ENCODE data around the gene N4BP2L2.
A peak's percentile ranks its signal among the peaks of the same experiment; 100 is the strongest.
"Not testable (repeated sequence)": the region's sequence is repeated elsewhere in the genome, so short reads cannot be mapped to it uniquely, and the experiment has no call there.

Gene N4BP2L2

DNA sequence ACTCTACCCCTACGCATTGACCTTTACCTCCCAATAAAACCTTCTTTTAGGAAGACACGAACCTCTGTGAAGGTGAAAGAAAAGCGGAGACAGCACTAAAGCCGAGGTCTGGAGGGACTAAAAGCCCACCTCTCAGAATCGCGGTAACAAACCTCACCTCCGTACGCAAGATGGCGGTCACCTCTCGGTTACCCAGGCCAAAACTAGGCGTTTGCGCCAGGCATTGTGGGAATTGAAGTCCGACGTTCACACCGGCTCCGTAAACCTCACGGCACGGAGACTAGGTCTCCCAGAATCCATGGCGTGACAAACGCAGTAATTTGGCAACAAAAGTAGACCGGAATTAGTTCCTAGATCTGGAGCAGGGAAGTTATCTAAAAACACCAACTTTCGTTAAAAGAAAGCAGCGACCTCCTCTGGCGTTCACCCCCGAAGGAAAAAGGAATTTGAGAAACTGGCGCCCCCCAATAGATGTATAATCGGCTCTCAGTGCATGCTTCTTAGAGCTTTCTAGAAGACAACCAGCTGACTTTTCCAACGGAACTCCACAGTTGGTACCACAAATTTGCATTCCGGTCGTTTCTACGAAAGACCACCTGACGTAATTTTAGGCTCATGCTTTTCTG, at the start of gene N4BP2L2:
N4BP2L2 (minus strand) TSS at position 175 of the 626 bp plus-strand sequence. CDS start 1,768 bp downstream, outside the sequence.
- DNase-seq (ENCODE audit: low read depth in 2 of 2), result peak; percentile 76 to 80

DNA sequence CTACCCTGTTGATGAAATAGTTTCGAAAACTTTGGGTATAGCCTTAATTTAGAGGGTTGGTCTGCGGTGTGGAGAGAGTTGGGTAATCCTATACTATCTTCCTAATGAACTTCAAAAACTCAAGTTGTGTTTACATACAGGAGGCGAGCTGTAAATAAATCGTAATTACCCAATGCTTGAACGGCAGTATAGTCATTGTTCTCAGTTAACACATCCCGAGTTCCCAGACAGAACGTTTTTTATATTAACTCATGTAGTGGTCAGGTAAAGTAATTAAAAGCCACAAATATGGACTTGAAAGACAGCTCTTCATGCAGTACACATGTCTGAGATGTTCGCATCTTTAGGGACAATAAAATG, 49.2 kb upstream of the N4BP2L2 start:
- DNase-seq (ENCODE audit: low read depth in 2 of 2), result no peak

GRCh38 chr13:32587011-32587810, 48.6 kb upstream of the N4BP2L2 start:
- peak; percentile 10 to 36 for DNase-seq (ENCODE audit: low read depth in 2 of 2)

DNA sequence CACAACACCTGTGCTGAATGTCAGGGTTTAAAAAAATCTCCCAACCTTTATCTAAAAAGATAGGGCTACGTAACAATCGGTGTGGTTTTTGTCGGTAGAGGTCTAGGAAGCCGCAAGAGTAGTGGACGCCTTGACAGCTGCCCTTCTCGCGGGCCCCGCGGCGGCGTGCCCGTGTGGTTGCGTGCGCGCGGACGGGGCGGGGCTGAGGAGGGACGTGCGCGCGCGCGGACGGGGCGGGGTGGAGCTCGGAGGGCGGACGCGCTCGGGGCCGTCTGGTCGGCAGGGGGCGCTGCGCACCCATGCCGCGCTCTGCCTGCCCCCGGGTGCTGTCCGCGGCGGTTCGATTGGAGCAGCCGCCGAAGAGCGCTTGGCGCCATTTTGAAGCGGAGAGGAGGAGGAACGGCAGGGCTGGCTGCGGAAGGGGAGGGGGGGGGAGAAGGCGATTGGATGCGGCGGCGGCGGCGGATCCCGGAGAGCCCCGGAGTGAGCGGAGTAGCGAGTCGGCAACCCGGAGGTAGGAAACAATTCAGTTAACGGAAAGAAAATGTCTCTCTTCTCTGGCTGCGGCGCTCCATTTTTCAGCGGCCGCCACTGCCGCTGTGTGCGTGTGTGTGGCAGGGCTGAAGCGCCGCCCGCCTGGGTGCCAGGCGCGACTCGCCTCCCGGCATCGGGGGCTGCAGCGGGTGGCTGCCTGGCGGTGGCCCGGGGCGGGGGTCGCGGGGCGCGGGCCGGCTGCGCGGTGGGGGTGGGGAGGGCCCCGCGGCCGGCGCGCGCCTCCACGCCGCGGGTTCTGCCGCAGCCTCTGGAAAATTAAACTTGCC, 47.7 kb upstream of the N4BP2L2 start, which contains the start of gene PDS5B:
PDS5B (plus strand) TSS at position 373 of the 821 bp plus-strand sequence. CDS start 62,321 bp downstream, outside the sequence.
- peak; percentile 89 to 92 for DNase-seq (ENCODE audit: low read depth in 2 of 2)

DNA sequence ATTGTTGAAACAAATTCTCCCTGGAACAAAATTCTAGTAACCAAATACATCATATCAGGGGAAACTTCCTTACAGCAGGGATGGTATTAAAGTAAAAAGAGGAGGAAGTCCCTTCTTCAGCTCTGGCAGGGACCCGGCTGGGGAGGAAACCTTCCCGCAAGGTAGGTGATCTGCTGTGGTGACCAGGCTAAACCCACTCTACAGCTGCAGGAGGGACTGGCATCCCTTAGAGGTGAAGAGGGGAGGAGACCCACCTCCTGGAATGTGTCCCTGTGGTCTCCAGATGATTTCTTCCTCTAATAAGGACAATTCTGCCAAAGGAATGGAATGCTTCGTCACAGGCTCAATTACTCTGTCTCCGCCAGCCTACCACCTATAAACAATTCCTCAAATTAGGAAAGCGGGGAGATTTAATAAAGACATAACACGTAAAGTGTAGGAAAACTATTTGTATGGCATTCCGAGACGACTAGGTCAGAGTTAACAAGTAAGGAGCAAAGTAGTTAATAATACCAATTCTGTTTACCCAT, 47.0 kb upstream of the N4BP2L2 start:
- no peak for DNase-seq (ENCODE audit: low read depth in 2 of 2)

GRCh38 chr13:32582991-32583390, 44.4 kb upstream of the N4BP2L2 start:
- no peak for DNase-seq (ENCODE audit: low read depth in 2 of 2)

DNA sequence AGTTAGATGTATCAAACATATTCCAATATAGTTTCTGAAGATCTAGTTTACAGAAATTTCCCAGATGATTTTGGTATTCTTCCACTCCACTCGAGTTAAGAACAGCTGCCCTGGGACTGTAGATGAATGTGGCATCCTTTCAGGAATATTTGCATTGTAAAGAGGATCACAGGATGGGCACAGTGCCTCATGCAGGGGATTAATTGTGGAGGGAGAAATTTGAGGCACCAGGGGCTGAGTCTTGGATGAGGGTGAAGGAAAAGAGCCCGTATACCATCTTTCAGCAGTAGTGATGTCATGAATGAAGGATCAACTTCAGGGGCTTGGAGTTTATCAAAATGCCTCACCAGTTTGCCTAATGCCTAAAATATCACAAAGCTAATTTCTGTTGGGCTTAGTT, 43.7 kb upstream of the N4BP2L2 start:
- DNase-seq (ENCODE audit: low read depth in 2 of 2), result no peak

GRCh38 chr13:32581177-32581786, 42.7 kb upstream of the N4BP2L2 start:
- no peak for DNase-seq (ENCODE audit: low read depth in 2 of 2)

- no peak for DNase-seq (ENCODE audit: low read depth in 2 of 2)
Observed at GRCh38 chr13:32577032-32577431, 38.4 kb upstream of the N4BP2L2 start.

- DNase-seq (ENCODE audit: low read depth in 2 of 2), result not testable (repeated sequence)
Observed at GRCh38 chr13:32575687-32576086, 37.1 kb upstream of the N4BP2L2 start.

GRCh38 chr13:32560842-32561241, 22.2 kb upstream of the N4BP2L2 start:
- DNase-seq (ENCODE audit: low read depth in 2 of 2), result not testable (repeated sequence)

DNA sequence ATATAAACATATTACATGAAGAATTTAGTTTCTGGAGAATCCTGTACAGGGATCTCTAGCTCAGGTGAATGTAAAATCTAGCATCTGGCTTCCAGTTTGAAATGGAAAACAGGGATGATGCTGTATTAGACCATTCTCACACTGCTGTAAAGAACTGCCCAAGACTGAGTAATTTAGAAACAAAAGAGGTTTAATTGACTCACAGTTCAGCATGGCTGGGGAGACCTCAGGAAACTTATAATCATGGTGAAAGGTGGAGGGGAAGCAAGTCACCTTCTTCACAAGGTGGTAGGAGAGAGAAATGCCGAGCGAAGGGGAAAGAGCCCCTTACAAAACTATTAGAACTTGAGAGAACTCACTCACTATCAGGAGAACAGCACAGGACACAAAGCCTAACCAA, 17.0 kb upstream of the N4BP2L2 start:
- no peak for DNase-seq (ENCODE audit: low read depth in 2 of 2)

GRCh38 chr13:32553720-32554119, 15.1 kb upstream of the N4BP2L2 start:
- no peak for DNase-seq (ENCODE audit: low read depth in 2 of 2)

- no peak for DNase-seq (ENCODE audit: low read depth in 2 of 2)
Observed at GRCh38 chr13:32549788-32550187, 11.2 kb upstream of the N4BP2L2 start.

DNA sequence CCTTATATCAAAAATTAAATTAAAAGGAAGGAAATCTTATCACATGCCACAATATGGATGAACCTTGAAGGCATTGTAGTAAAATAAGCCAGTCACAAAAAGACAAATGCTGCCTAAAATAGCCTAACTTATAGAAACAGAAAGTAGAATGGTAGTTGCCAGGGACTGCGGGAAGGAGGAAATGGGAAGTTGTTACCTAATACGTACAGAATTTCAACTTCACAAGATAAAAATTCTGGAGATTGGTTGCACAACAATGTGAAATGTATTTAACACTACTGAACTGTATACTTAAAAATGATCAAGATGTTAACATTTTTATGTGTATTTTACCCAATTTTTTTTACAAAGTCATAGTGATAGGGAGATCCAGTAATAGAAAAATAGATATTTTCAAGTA, 10.2 kb upstream of the N4BP2L2 start:
- no peak for DNase-seq (ENCODE audit: low read depth in 2 of 2)

- no peak for DNase-seq (ENCODE audit: low read depth in 2 of 2)
Observed at GRCh38 chr13:32545083-32545482, 6.5 kb upstream of the N4BP2L2 start.

DNA sequence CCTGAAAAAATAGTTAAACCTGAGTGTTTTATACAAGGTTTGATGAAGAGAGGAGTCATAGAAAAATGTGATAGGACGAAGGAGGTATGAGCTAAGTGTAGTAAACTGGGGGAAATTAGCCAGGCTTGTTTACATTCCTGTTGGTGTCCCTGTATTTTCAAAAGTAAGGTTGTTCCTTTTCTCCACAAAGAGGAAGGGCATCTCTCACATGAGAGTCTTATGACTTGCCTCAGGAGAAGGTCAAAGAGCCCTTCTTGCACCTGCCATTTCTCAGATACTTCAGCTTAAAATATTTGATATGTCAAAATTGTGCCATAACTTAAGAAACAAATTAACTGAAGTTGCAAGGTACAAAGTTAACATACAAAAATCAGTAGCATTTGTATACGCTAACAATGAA, 3.6 kb upstream of the N4BP2L2 start:
- DNase-seq (ENCODE audit: low read depth in 2 of 2), result no peak

DNA sequence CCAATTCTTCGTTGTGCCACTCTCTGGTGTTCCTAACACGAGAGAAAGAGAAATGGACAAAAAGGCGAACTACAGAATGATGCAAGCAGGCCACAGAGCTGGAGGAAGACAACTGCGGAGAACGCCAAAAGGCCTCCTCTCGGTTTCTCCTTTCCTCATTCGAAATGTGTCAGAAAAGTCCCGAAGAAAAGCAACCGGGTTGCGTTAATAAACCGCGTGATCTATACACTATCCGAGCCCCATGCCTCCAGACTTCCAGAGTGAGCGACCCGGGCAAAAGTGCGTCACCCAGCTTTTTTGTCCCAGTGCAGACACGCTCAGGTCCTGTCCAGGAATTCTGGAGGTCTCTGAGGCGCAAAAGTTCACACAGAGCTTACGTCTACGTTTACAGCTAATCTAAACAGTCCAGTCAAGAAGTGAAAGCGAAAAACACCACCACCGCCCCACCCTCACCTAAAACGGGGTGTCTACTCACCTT, 413 bp downstream of the N4BP2L2 start:
- no peak for DNase-seq (ENCODE audit: low read depth in 2 of 2)

GRCh38 chr13:32537580-32538142, 934 bp downstream of the N4BP2L2 start:
- peak in 1 of 2 donors; percentile 8 for DNase-seq (ENCODE audit: low read depth in 2 of 2)

DNA sequence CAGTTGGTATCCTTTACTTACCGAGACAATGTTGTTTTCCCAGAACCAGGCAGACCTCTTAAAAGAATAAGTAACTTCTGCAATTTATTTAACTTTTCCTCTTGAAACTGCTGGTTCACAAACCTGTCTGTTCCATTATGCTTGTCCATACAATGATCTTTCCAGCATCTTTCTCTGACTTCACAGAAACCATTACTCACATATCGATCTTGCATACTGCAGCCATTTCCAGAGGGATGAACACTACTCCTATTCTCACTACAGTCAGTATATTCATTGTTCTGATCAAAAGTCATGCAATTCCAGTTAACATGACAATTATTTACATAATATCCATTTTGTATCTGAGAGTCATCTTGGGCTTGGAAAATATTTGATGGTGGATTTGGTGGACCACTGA, 2.8 kb downstream of the N4BP2L2 start:
- DNase-seq (ENCODE audit: low read depth in 2 of 2), result no peak

- DNase-seq (ENCODE audit: low read depth in 2 of 2), result no peak
Observed at GRCh38 chr13:32535115-32535514, 3.5 kb downstream of the N4BP2L2 start.
